Measurements from ENCODE around the gene ZNF746.

The ZNF746 gene

DNA sequence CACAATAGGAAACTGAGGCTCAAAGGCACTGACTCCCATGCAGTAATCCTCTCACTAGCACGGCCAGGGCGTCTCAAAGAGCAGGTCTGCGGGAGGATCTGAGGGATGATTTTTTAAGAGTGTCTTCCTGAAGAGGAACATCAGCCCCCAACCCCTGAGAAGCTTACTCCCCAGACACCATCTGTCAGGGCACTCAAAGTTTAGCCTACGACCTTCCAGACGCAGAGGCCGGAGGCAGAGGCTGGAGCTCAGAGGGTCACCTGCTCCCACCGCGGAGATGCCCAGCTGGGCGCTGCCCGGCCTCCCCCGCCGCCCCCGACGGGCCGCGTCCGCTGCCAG, 38.4 kb downstream of the ZNF746 start:
- DNase-seq (ENCODE audit: insufficient read length, low spot score) = no peak
- no peak for FAIRE-seq

DNA sequence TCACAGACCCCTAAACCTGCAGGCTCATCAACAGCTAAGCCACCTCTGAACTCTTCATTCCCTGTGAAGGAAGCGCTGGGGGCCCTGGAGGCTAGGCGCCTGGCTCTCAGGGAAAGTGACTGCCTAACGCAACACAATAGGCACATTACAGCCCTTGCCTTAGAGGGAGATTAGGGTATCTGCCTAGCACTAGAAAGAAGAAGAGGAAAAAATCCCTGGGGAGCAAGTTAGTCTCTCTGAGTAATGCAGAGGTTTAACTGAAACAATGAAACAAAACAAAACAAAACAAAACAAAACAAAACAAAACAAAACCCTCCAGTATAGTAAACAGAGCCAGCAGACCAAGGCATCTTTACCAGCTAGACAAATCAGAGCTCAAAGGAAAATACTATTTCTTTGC, 39.4 kb downstream of the ZNF746 start:
- FAIRE-seq (no peak), DNase-seq (ENCODE audit: insufficient read length, low spot score) (no peak)
- TF ChIP-seq, protein P1, sequence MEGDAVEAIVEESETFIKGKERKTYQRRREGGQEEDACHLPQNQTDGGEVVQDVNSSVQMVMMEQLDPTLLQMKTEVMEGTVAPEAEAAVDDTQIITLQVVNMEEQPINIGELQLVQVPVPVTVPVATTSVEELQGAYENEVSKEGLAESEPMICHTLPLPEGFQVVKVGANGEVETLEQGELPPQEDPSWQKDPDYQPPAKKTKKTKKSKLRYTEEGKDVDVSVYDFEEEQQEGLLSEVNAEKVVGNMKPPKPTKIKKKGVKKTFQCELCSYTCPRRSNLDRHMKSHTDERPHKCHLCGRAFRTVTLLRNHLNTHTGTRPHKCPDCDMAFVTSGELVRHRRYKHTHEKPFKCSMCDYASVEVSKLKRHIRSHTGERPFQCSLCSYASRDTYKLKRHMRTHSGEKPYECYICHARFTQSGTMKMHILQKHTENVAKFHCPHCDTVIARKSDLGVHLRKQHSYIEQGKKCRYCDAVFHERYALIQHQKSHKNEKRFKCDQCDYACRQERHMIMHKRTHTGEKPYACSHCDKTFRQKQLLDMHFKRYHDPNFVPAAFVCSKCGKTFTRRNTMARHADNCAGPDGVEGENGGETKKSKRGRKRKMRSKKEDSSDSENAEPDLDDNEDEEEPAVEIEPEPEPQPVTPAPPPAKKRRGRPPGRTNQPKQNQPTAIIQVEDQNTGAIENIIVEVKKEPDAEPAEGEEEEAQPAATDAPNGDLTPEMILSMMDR (IDR thresholded peaks at IDR 0.05; ENCODE audit: insufficient read depth, missing control alignments) = no peak

More for the DNA sequence above, 38.4 kb downstream of the ZNF746 start:
- TF ChIP-seq, protein P1 (IDR thresholded peaks at IDR 0.05; ENCODE audit: insufficient read depth, missing control alignments) = no peak

DNA sequence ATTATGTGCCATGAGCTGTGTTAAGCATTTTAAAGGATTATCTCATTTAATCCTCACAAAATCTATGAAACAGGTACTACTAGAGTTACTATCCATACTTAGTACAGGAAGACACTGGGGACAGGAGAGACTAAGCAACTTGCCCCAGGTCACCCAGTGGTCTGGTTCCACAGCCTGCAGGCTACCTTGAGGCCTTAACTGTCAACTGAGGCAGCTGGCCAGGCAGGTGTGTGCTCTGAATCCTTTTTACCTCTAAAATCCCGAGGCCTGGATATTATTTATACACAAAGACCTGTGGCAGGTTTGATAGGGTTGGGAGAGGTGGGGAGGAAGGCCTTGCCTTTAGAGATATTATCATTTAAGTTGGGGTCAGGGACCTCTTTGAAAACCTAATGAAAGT, 39.8 kb downstream of the ZNF746 start:
- FAIRE-seq (no peak), DNase-seq (ENCODE audit: insufficient read length, low spot score) (peak; percentile 48)
- TF ChIP-seq, protein P1 (IDR thresholded peaks at IDR 0.05; ENCODE audit: insufficient read depth, missing control alignments) = no peak

DNA sequence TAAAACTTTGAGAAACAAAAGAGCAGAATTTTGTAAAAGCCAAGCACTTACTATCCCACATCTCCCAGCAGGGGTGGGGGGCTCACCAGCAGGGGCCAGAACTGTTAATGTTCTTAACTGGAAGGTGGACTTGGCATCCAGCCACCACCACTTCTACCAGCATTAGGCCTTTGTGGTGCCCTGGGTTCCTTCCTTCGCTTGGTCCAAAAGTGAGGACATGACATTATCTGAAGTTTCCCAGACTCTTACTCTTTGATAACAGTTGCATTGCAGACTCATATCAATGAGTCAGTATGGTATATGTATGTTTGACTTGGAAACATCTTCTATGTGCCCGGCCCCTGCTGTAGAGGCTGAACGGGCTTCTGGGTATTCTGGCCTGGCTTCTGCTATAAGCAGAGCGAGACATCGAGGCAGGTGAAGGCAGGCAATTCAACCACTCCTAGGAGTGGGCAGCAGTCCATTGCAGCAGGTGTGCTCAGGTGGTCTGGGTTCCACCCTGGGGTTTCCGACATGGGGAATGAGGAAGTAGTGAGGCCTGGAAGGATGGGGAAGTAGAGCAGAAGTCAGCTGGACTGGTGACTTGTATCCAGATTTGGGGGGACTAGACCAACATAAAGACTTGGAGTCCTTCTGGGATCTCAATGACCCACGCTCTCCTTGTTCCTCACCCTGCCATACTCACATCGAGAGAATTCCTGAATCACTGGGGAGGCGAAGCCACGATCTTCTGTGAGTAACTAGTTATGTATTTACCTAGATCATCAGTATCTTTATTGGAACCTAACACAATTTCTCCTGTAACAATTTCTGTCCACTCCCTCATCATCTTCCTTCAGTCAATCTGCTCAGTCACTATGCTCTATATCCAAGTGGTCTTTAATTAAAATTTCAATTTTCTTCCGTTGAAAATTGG, 40.8 kb downstream of the ZNF746 start:
- no peak for FAIRE-seq
- DNase-seq (ENCODE audit: insufficient read length, low spot score) = no peak
- TF ChIP-seq, protein P1 (IDR thresholded peaks at IDR 0.05; ENCODE audit: insufficient read depth, missing control alignments) = no peak

DNA sequence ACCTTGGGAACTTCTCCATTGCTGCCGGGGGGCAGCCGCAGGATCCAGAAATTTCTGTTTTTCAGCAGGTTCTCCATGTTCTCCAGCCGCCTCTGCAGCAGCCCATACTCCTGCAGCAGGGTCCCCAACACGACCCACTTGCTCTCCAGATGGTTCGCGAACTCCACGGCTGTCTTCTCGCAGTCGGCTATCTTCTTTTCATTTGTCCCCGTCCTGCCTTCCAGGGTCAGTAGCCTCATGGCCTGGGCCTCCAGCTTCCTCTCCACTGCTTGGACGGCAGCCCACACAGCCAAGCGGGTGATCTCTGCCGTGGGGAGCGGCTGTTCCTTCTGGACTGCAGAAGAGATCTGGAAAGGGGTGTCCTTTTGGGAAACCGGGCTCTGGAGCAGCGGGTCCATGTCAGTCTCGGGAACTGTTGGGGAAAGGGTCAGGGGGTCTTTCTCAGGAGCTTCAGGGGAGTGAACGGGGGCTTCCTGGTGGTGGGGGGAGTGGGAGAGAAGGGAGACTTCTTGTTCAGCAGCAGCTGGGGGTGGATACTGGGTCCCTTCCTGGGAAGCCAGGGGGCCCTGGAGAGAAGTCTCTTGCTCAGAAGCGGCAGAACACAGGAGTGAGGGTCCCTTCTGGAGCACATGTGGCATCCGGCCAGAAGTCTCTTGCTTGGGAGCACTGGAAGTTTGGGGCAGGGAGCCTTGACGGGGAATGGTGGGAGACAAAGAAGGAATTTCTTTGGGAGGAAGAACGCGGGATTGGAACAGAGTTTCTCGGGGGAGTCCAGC, 42.2 kb downstream of the ZNF746 start:
- FAIRE-seq (no peak), DNase-seq (ENCODE audit: insufficient read length, low spot score) (no peak)
- TF ChIP-seq, protein P1 (IDR thresholded peaks at IDR 0.05; ENCODE audit: insufficient read depth, missing control alignments) = no peak

DNA sequence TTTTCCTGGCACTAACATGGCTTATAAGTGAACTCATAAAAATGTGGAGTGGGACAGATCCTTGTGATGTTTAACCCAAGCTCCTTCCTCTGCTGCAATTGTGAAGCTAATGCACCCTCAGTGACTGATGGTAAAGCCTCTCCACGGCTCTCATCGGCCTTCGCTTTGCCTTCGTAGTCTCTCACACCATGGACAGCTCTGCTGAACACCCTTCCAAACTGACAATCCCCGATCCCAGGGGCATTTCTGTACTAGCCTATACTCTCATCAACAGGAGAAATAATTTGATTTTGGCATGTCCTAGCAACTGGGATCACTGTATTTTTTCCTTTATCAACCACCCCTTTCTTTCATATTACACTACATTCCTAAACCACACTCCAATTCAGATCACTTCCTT, 42.9 kb downstream of the ZNF746 start:
- TF ChIP-seq, protein P1 (IDR thresholded peaks at IDR 0.05; ENCODE audit: insufficient read depth, missing control alignments) = no peak
- FAIRE-seq = no peak
- no peak for DNase-seq (ENCODE audit: insufficient read length, low spot score)

Measured in D721Med (cell line).